ENCODE results near the gene CUBN. TPM values are rescaled to one million over a fixed set of nuclear protein-coding genes. Genes with fewer than 3 reads are reported as not detected.

The CUBN gene
- total and polyA plus RNA-seq, 8 donors = under 0.01 to 16.3 (median 1.2) TPM

DNA sequence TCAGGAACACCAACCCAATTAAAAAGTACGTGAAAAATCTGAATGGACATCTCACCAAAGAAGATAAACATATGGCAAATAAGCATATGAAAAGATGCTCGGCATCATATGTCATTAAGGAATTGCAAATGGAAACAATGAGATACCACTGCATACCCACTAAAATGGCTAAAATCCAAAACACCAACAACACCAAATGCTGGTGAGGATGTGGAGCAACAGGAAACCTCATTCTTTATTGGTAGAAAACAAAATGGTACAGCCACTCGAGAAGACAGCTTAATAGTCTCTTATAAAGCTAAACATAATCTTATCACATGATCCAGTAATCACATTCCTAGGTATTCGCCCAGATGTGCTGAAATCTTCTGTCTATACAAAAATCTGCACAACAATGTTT is 325.5 kb downstream of the CUBN start:
- intact Hi-C loops (cut with DNase I; ENCODE audit: low total_unique reads) = no loop called here
- 91 to 97% (median 92%) methylated on average over 4 of the region's 4 CpGs for WGBS, 5 donors
- no peak overlapping the region for H3K4me3 ChIP-seq
- no peak overlapping the region for H3K27ac ChIP-seq
- H3K36me3 ChIP-seq = peaks cover 0 to 18% (median 2%) of the 10 kb centered on the region in 4 donors
- peaks cover 0 to 12% (median 2%) of the 10 kb centered on the region in 4 donors for H3K4me1 ChIP-seq
- no peaks in the 10 kb centered on the region for H3K9me3 ChIP-seq
- no peak for DNase-seq
- TF ChIP-seq, protein P1, sequence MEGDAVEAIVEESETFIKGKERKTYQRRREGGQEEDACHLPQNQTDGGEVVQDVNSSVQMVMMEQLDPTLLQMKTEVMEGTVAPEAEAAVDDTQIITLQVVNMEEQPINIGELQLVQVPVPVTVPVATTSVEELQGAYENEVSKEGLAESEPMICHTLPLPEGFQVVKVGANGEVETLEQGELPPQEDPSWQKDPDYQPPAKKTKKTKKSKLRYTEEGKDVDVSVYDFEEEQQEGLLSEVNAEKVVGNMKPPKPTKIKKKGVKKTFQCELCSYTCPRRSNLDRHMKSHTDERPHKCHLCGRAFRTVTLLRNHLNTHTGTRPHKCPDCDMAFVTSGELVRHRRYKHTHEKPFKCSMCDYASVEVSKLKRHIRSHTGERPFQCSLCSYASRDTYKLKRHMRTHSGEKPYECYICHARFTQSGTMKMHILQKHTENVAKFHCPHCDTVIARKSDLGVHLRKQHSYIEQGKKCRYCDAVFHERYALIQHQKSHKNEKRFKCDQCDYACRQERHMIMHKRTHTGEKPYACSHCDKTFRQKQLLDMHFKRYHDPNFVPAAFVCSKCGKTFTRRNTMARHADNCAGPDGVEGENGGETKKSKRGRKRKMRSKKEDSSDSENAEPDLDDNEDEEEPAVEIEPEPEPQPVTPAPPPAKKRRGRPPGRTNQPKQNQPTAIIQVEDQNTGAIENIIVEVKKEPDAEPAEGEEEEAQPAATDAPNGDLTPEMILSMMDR (IDR thresholded peaks at IDR 0.05) = no peak
- TF ChIP-seq POLR2AphosphoS5 (IDR thresholded peaks at IDR 0.05) (no peak), POLR2A (IDR thresholded peaks at IDR 0.05) (no peak), EP300 (IDR thresholded peaks at IDR 0.05) (no peak)
- no peaks in the 10 kb centered on the region for H3K27me3 ChIP-seq

DNA sequence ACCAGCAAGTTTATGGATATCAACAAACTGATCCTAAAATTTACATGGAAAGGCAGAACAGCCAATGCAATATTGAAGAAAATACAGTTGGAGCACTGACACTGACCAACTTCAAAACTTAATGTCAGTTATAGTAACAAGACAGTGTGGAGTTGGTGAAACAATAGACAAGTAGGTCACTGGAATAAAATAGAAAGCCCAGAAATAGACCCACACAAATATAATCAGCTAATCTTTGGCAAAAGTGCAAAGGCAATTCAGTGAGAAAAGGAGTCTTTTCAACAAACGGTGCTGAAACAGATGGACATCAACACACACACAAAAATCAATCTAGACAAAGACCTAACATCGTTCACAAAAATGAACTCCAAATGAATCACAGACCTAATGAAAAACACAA is 326.1 kb downstream of the CUBN start:
- Histone ChIP-seq H3K4me3 (no peak overlapping the region), H3K4me1 (peaks cover 0 to 12% (median 2%) of the 10 kb centered on the region in 4 donors), H3K9me3 (no peaks in the 10 kb centered on the region), H3K36me3 (peaks cover 0 to 18% (median 2%) of the 10 kb centered on the region in 4 donors), H3K27ac (no peak overlapping the region), H3K27me3 (no peaks in the 10 kb centered on the region)
- TF ChIP-seq, protein P1 (IDR thresholded peaks at IDR 0.05) = no peak
- TF ChIP-seq EP300 (IDR thresholded peaks at IDR 0.05) = no peak
- no peak for TF ChIP-seq POLR2AphosphoS5 (IDR thresholded peaks at IDR 0.05)
- no peak for TF ChIP-seq POLR2A (IDR thresholded peaks at IDR 0.05)
- intact Hi-C loops (cut with DNase I; ENCODE audit: low total_unique reads) = no loop called here
- WGBS, 5 donors = 66 to 84% (median 74%) methylated on average over 2 of the region's 2 CpGs
- no peak for DNase-seq

DNA sequence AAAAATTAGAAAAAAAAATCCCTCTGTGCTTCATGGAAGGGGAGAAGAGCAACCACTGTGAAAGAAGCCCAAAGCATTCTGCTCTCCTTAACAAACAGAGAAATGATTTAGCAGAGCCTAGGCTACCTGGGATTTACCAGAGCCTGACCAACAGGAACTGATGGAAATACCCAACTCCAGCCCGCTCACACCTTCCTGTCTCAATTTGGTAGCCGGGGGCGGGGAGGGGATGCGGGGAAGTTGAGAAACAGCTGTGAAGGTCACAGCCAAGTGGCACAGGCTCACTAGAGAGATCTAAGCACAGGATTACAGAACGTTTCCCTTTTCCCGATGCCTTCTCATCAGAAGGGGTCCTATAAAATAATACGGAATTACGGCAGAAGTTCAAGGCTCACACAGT is 330.0 kb downstream of the CUBN start:
- Histone ChIP-seq H3K4me1 (peaks cover 0 to 12% (median 2%) of the 10 kb centered on the region in 4 donors), H3K27me3 (no peaks in the 10 kb centered on the region), H3K9me3 (no peaks in the 10 kb centered on the region), H3K27ac (no peak overlapping the region), H3K36me3 (peaks cover 0 to 4% (median 0%) of the 10 kb centered on the region in 4 donors), H3K4me3 (no peak overlapping the region)
- TF ChIP-seq, protein P1 (IDR thresholded peaks at IDR 0.05) = no peak
- TF ChIP-seq POLR2AphosphoS5 (IDR thresholded peaks at IDR 0.05) = no peak
- TF ChIP-seq EP300 (IDR thresholded peaks at IDR 0.05) = no peak
- no peak for TF ChIP-seq POLR2A (IDR thresholded peaks at IDR 0.05)
- WGBS, 5 donors = 79 to 87% (median 83%) methylated on average over 8 of the region's 8 CpGs
- intact Hi-C loops (cut with DNase I; ENCODE audit: low total_unique reads) = no loop called here
- no peak for DNase-seq

DNA sequence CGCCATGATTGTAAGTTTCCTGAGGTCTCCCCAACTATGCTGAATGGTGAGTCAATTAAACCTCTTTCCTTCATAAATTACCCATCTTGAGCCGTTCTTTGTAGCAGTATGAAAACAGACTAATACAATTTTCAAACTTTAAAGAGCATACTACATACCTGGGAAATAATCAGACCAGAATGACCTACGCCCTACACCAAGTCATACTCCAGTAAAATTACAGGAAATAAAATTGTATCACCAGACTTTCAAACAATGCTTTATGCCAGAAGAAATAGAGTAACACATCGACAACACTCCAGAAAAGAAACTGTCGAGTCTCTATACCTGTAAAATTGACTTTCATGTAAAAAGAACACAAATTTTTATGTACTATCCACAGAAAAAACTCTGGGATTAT is 331.0 kb downstream of the CUBN start:
- 93 to 97% (median 96%) methylated on average over 5 of the region's 5 CpGs for WGBS, 5 donors
- H3K27ac ChIP-seq = no peak overlapping the region
- no peak for TF ChIP-seq POLR2A (IDR thresholded peaks at IDR 0.05)
- TF ChIP-seq, protein P1 (IDR thresholded peaks at IDR 0.05) = no peak
- no peak for TF ChIP-seq EP300 (IDR thresholded peaks at IDR 0.05)
- no peak for TF ChIP-seq POLR2AphosphoS5 (IDR thresholded peaks at IDR 0.05)

More for the DNA sequence above, 331.0 kb downstream of the CUBN start:
- Histone ChIP-seq H3K36me3 (no peaks in the 10 kb centered on the region), H3K27me3 (no peaks in the 10 kb centered on the region), H3K9me3 (no peaks in the 10 kb centered on the region), H3K4me3 (no peak overlapping the region), H3K4me1 (peaks cover 0 to 12% (median 1%) of the 10 kb centered on the region in 4 donors)
- DNase-seq = no peak
- intact Hi-C loops (cut with DNase I; ENCODE audit: low total_unique reads) = no loop called here
